Right lobe of liver (tissue), 4 donors: ENCODE measurements around the gene HBQ1.

ENCODE experiments used
- CTCF ChIP-seq, 4 donors: fragments of 200-600 bp in 3 of 4; fragments of 450-650 bp in 1 of 4; IDR thresholded peaks; one replicate each; pipeline versions ENCODE4 v1.5.1 to v1.8.0; 2016 to 2022; ENCODE audit warnings: antibody characterized with exemption in 4 of 4, mild to moderate bottlenecking in 2 of 4
- POLR2A ChIP-seq: fragments of 450-650 bp; IDR thresholded peaks from one replicate; pipeline ENCODE4 v1.6.1; 2017; ENCODE audit warnings: antibody characterized with exemption, mild to moderate bottlenecking
- donor health status: DM: no; HTN: no; CAD: no.
- donor health status: DM: no; HTN: no; CAD: no.
- donor health status: DM: no; HTN: yes; CAD: no.

- TF ChIP-seq CTCF (IDR thresholded peaks at IDR 0.05) (no peak), POLR2A (no peak)
Observed at GRCh38 chr16:169014-169413, 11.2 kb upstream of the HBQ1 start.
